Stimulated activated CD4-positive, alpha-beta T cell treated with anti-CD3 and anti-CD28 coated beads, Interleukin-2, amount 100 ng/mL, for 4 hours (primary cell): ENCODE data around the gene THSD4.

Experiments used
- DNase-seq: peaks from one replicate; pipeline ENCODE4 v3.0.0-alpha.2; 2020; ENCODE audit warnings: low read depth

Gene THSD4

GRCh38 chr15:71688509-71689094, 573.3 kb downstream of the THSD4 start:
- no peak for DNase-seq

- no peak for DNase-seq
Observed at GRCh38 chr15:71691081-71691457, 575.8 kb downstream of the THSD4 start.

- DNase-seq, result no peak
Observed at GRCh38 chr15:71691458-71692417, 576.5 kb downstream of the THSD4 start.

GRCh38 chr15:71697236-71697635, 582.0 kb downstream of the THSD4 start:
- no peak for DNase-seq

- DNase-seq, result no peak
Observed at GRCh38 chr15:71698030-71698429, 582.8 kb downstream of the THSD4 start.

GRCh38 chr15:71698742-71699141, 583.5 kb downstream of the THSD4 start:
- DNase-seq, result no peak

GRCh38 chr15:71699977-71700376, 584.7 kb downstream of the THSD4 start:
- no peak for DNase-seq

- DNase-seq, result no peak
Observed at GRCh38 chr15:71701808-71702207, 586.5 kb downstream of the THSD4 start.

- DNase-seq, result no peak
Observed at GRCh38 chr15:71702496-71702895, 587.2 kb downstream of the THSD4 start.

GRCh38 chr15:71705151-71705550, 589.9 kb downstream of the THSD4 start:
- no peak for DNase-seq

- DNase-seq, result no peak
Observed at GRCh38 chr15:71706461-71707229, 591.4 kb downstream of the THSD4 start.

- DNase-seq, result no peak
Observed at GRCh38 chr15:71707230-71708050, 592.2 kb downstream of the THSD4 start.

GRCh38 chr15:71708051-71708429, 592.8 kb downstream of the THSD4 start:
- DNase-seq, result no peak

GRCh38 chr15:71708741-71709140, 593.5 kb downstream of the THSD4 start:
- DNase-seq, result no peak

- DNase-seq, result no peak
Observed at GRCh38 chr15:71709808-71710418, 594.6 kb downstream of the THSD4 start.

- no peak for DNase-seq
Observed at GRCh38 chr15:71712182-71712581, 596.9 kb downstream of the THSD4 start.

GRCh38 chr15:71713191-71713809, 598.0 kb downstream of the THSD4 start:
- no peak for DNase-seq

GRCh38 chr15:71715914-71716313, 600.6 kb downstream of the THSD4 start:
- DNase-seq, result no peak

GRCh38 chr15:71716990-71717389, 601.7 kb downstream of the THSD4 start:
- no peak for DNase-seq

GRCh38 chr15:71718116-71718910, 603.0 kb downstream of the THSD4 start:
- no peak for DNase-seq
